Measurements from ENCODE around the gene ADCY7.

ADCY7 gene

DNA sequence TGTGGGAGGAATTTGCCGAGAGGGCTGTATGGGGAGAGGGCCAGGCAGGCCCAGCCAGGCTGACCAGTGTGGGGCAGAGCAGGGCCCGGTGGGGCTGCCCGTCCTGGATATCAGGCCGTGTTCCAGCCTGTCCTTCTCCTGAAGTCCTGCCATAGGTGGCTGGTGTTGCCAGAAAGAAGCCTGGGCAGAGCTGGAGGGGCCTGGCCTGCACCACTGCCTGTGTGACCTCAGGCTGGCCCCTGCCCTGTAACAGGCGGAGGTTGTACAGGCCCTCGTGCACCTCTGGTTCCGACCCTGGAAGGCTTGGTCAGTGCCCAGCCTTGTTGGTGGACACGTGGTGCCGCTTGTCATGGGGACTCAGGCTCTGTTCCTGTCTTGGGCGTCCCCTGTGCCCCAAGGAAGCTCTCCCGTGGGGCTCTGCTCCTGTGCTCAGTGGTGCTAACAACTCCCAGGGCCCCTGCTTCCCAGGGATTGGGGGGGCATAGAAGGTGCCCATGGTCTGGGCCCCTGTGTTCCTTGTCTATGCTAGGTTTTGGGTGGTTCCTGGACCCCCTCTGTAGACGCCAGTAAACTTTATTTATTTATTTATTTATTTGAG lies 33.3 kb downstream of the ADCY7 start:
- DNase-seq, result no peak

DNA sequence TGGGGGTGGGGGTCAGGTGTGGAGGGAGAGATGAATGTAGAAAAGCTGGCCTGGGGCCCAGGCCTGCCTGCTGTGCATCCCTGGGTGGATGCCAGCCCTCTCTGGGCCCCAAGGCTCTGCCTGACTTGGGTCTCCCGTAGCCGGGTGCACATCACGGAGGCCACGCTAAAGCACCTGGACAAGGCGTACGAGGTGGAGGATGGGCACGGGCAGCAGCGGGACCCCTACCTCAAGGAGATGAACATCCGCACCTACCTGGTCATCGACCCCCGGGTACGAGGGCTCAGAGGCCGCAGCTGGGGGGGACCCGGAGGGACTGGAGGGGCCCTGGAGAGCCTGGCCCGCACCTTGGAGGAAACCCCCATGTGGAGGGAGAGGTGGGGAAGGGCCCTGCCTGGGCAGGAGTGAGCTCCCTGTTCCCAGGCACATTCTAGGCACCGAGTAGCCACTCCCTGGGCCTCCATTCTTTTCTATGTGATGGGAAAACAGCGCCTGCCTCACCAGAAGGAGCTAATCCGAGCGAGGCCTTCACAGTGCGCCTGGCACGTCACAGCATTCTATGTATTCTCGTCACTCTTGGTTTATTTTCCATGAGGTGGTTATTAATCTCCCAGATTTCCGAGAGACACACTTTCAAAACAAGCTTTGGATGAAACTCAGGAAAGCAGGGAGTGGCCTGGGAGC lies 34.7 kb downstream of the ADCY7 start:
- DNase-seq, result no peak

DNA sequence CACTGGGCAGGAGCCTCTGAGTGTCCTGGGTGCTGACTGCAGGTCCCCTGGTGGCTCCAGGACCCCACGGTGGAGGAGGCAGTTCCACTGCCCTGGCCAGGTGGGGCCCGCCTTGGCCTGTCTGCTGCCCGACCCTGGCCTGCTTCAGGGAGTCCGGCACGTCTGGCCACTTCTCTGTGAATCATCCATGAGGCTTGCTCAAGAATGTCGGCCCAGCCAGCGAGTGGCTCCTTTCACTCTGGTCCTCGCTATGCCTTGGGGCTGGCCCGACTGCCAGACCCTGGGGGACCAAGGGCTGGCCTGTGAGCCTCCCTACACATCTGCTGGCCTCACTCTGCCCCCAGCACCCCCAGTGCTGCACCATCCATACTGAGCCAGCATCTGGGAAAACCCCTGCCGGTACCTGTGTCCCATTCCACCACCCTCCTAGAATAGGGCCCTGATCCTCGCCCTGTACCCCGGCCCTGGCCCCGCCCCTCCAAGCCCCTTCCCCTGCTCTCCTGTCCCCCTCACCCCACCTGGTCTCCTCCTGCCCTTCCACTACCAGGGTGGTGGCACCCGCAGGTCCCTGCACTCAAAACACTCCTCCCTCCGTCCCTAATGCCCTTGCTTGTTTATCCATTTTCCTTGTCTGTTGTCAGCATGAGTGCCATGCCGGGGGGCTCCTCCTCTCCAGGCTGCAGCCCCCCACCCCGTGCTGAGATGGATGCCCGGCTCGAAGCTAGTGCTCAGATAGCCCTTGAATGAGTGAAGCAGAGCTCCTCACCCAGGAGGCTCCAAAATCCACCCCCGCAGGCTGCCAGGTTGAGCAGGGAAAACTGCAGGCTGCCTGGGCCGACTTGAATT lies 35.5 kb downstream of the ADCY7 start:
- DNase-seq, result no peak

DNA sequence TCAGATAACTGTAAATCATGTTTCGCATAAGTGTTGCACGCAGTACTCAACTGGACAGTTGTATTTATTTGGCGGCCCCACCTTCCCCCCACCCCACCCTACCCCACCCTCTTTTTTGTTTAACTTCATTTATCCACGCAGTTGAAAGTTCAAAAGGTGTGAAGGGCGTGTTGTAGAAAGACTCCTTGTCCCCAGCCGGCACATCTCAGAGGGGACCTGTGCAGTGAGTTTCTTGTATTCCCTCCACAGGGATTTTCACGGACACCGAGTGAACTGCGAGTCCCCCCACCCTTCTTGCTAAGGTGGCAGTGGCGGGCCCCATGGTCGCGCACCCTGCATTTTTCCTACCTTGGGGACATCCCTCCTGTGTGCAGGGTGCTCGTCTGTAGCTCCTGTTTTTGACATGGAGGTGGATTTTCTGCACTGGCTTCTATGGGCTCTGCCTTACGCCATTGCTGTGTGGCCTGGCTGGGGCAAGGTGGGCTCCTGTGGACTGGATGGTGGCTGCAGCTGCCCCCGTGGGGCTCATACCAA lies 36.2 kb downstream of the ADCY7 start:
- no peak for DNase-seq

DNA sequence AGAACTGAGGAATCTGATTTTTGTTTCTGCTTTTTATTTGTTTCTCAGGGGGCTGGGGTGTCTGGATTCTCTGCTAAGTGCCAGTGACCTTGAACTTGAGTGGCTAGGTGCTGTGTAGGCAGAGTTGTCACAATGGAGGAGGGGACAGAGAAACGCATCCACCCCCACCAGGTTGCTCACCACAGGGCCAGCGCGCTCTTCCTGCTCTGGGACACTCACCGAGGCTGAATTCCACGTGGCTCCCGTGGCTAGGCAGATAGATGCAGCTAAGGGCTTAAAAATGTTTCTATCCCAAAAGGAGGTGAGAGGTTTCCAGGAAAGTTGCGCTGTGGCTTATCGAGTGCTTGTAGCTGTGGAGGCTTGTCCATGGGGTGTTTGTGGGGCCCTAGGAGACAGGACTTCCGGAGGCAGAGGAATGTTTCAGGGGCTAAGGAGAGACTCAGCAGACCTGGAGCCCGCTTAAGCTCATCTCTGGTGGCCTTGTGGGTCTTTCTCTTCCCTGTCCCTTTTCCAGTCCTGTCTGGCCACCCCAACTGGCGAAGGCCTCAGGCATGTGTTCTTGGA lies 36.8 kb downstream of the ADCY7 start:
- no peak for DNase-seq

DNA sequence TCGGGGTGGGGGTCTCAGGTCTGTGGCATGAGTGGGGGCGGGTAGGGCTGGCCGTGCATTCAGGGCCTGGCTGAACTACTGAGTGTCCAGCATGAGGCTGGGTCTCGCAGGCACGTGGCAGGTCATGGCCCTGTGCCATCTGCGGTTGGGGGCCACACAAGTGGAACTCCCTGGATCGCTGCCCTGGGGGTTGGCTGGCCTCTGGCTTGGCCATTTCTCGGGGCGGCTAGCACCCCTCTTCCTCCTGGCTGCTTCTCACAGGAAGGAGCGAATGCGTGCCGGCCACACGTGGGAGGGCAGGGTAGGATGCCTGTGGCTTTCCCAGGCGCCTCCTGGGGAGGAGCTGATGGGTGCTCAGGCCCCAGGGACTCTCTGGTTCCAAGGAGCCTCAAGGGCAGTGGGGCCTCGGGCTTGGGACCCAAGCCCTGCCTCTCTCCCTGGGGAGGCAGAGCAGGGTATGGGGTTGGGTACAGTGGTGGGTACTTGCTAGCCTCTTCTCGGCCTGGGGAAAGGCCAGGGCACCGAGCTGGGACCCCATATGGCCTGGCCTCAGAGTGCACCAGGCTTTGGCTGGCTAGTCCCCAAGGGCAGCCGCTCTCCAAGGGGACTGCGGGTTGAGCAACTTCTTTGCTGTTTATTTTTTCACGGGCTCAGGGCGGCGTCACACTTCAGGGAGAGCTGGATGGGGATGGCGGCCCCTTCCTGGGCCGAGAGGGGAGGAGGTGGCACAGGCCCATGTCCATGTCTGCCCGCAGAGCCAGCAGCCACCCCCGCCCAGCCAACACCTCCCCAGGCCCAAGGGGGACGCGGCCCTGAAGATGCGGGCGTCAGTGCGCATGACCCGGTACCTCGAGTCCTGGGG lies 37.5 kb downstream of the ADCY7 start:
- no peak for DNase-seq

DNA sequence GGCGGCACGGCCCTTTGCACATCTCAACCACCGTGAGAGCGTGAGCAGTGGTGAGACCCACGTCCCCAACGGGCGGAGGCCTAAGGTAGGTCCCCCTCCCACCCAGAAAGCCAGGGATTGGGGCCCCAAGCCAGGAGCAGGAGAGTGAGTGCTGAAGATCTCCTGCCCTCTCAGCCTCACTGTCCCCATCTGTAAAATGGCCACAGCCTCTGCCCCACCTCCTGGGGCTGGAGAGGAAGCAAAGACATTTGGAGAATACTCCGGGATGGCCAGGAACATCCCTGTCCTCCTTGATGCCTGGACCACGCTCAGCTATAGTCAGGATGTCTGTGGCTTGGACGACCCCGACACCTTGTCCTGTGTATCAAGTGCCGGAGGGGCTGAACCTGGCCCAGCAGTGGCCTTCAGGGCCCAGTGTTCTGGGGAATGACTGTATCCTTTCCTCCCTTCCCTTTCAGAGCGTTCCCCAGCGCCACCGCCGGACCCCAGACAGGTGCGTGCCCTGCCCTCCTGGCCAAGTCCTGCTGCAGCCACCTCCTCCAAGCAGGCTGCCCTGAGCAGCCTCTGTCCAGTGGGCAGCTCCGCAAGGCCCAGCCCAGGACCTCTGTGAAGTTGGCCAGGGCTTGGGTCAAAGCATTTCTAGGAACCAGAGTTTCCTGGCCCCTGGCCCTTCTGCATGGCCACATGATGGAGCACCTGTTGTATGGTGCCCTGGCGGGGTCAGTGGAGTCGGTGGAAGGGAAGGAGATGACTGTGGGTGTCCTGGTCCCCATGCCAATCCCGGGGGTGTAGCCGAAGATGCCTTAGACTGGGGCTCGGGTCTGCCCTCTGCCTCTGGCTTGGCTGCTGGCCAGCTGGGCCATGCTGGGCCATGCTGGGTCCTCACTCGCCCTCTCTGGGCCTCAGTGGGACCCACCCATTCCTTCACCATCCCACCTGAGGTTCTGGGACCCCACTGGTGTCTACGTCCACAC lies 38.4 kb downstream of the ADCY7 start:
- no peak for DNase-seq

DNA sequence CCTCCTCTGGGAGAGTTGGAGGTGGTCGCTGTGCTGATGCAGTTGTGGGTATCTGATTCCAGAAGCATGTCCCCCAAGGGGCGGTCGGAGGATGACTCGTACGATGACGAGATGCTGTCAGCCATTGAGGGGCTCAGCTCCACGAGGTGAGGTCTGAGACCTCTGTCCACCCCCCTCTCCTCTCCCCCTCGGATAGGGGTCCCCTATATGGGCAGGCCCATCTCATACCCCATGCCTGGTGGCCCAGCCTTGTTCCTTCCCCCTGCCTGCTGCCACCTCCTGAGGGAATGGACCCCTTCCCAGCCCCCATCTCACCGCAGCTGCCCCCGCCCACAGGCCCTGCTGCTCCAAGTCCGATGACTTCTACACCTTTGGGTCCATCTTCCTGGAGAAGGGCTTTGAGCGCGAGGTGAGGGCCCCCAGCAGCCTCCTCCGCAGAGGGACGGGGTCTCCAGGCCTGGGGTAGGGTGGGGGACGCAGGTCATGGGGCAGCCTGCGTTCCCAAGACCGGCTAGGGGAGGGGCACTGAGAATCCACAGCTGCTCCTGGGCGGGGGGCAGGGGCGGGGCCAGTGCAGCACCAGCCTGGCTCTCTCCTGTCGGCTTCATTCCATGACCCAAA lies 39.2 kb downstream of the ADCY7 start:
- no peak for DNase-seq

DNA sequence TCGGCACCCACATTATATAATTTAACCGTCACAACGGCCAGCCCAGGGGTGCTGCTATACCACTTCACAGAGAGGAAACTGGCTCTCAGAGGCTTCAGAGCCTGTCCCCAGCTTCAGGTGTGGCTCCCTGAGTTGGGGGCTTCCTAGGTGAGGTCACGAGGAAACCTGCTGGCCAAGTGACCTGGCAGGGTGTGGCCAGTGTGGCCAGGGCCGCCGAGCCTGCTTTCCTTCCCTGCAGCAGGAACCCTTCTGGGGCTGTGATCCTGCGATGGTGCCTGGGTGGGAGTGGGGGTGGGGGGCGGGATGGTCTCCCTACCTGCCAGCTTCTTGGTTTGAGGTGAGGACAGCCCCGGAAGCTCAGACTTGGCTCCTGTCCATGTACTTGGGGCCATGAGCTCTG lies 39.9 kb downstream of the ADCY7 start:
- no peak for DNase-seq

DNA sequence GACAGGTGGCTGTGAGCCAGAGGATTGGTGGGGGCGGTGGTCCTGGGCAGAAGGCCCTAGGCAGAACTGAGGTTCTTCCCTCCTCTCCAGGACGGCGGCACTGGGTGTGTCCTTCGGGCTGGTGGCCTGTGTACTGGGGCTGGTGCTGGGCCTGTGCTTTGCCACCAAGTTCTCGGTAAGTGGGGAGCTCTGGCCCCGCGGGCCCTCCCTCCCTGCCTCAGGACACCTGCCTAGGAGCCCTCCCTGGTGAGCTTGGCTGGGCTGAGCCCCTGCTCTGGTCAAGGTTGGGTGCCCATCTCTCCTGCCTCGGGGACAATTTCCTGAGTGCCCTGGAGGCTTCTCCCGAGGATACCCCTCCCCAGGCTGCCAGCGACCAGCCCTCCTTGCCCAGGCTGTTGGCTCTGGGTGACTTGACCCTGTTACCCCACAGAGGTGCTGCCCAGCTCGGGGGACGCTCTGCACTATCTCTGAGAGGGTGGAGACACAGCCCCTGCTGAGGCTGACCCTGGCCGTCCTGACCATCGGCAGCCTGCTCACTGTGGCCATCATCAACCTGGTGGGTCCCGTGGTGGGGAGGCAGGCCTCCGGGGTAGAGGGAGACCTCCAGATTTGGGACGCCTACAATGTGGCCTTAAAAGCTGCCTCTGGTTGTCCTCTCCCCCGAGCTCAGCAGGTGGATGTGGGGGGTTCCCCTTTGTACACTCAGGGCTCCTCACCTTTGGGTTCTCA lies 42.0 kb downstream of the ADCY7 start:
- DNase-seq, result no peak

DNA sequence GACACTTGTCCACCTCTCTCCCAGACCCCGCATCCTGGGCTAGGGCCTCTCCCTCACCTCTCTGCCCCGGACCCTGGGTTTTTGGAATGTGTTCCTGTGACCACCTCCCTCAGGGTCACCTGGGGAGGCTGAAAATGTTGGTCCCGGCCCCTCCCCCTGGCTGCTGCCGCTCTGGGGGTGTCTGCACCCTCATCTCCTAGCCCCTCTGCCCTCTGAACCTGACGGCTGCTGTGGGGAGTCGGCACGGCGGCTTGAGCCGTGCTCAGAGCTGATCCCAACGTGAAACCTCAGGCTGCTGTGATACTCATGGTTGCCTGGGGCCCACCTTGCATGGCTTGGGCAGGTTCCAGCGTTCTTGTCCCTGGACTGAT lies 42.8 kb downstream of the ADCY7 start:
- no peak for DNase-seq

DNA sequence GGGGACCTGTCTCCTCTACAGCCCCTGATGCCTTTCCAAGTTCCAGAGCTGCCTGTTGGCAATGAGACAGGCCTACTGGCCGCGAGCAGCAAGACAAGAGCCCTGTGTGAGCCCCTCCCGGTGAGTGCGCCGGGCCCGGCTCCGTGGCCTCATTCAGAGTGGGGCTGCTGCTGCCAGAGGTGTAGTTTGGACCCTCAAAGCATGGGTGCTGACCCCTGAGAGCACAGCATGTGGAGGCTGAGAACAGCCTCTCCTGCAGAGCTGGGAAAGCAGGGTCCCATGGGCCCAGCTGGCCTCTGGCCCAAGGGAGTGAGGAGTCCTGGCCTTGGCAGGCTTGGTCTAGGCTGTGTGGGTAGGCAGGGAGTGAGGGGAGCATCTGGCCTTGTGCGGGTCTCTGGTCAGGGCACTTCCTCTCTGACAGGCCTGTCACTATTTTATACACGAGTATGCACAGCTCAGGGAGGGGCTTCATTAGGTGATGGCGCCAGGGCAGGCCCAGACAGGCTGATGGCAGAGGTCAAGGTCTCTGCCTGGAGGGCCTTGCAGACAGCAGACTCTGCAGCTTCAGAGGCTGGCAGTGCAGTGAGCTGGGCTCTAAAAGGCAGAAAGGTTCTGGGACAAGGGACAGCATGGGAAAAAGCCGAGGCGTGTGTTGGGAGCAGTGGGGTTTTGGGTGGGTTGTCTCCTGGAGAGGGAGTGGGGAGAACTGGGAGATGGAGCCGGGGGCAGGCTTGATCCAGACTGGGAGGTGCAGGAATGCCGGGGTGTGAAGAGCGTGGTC lies 43.4 kb downstream of the ADCY7 start:
- peak in 1 of 2 experiments; percentile 14 for DNase-seq

DNA sequence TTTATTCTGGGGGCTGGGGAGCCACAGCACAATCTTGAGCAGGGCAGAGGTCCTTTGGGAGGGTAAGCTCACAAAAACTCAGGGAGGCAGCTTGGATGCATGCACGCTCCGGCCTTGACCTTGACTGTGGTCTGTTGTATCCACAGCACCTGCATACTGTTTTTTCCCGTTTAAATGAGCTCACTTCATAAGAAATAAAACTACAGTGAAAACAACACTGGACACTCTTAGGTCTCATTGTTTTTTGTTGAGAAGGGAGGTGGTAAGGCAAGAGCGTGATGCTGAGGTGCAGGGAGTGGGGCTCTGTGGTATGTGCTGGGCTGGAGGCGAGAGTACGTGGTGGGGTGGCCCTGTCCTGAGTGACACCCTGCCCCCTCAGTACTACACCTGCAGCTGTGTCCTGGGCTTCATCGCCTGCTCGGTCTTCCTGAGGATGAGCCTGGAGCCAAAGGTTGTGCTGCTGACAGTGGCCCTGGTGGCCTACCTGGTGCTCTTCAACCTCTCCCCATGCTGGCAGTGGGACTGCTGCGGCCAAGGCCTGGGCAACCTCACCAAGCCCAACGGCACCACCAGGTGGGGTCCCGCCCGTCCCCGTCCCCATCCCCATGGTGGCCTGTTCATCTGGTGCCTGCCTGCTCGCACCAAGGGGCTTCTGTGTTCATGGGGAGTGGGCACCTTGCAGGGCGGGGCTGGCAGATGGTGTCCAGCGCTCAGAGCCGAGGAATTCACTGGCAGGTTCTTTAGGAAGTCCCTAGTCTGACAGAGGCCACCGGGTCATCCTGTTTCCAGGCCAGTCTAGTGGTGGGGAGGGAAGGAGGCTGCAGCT lies 44.2 kb downstream of the ADCY7 start:
- DNase-seq, result no peak

DNA sequence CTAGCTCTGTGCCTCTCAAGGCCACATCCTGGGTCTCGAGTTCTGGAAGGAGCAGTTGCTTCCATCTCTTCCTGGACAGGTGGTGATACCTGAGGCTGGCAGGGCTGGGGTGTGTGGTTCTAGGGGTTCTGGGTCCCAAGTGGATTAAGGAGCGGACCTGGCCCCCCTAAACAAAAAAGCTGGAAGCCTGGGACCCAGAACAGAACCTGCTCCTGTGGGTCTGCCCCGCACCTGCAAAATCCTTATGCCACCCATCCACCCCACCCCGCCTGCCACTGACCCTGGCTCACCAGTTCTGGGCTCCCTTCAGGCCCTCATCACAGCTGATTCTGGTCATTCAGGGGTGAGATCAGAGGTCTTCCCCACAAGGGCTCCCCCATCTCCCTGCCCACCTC lies 44.8 kb downstream of the ADCY7 start:
- no peak for DNase-seq

DNA sequence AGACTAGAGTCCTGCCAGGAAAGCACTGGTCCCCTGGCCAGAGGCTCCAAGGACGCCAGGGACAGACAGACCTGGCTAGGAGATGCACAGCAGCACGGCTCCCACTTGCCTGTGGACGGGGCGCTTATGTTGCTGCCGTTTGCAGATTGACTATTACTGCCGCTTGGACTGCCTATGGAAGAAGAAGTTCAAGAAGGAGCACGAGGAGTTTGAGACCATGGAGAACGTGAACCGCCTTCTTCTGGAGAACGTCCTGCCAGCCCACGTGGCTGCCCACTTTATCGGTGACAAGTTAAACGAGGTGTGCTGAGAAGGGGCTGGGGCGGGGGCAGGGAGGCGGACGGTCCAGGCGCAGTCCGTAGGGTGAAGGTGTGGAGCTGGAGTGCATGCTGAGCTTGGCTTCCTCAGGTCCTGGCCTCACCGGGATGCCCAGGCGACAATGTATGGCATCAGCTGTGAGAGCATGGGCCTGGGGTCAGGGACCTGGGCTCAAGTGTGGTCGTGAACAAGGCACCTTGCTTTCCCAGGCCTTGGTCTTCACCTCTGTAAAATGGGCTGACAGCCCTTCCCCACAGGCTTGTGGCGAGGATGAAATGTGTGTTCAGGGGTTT lies 45.6 kb downstream of the ADCY7 start:
- DNase-seq, result no peak

DNA sequence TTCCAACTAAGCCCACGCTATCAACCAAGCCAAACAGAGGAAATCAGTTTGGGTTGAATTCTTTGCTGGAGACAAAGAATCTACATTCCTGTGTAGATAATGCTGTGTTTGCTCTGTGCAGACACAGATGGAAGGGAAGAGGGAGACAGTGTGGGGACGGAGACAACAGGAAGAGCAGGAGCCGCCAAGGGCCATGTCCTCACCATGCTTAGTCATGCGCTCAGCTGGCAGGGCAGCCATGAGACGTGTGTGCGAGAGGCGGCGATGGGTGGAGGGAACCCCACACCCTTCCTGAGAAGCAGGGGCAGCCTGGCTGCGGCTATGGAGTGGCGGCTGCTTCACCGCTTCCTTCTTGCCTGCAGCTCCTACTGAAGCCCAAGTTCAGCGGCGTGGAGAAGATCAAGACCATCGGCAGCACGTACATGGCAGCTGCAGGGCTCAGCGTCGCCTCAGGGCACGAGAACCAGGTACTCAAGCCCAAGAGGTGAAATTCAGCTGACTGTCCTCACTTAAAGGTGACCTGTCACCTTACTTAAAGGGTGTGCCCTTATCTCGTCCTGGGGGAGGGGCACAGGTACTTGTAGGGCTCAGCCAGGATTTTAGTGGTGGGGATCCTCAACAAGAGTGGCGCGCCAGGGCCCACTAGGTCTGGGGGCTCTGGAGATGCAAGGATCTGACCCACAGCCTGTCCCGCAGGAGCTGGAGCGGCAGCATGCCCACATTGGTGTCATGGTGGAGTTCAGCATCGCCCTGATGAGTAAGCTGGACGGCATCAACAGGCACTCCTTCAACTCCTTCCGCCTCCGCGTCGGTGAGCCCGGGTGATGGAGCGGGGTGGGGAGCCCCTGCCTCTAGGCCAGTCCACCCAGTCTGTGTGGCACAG lies 47.5 kb downstream of the ADCY7 start:
- no peak for DNase-seq

DNA sequence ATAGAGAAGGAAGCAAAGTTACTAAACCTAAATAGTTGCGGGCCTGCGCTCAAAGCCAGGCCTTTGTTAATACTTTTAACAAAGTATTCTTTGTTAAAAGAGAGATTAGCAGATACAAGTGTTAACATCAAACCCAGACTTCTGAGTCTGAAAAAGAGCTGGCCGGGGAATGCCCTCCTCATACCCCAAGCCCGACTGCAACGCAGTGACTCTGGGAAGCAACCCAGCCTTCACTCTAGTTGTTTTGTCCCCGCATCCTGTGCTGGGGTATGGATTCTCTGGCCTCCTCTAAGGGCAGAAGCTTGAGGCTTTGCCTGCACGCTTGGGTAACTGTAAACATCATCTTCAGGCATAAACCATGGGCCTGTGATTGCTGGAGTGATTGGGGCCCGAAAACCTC lies 48.3 kb downstream of the ADCY7 start:
- no peak for DNase-seq
